Esophagus squamous epithelium (tissue), 5 donors: Measurements from ENCODE around the gene TICRR. TPM values are rescaled to one million over a fixed set of nuclear protein-coding genes. Genes with fewer than 3 reads are reported as not detected.

Experiments used
- DNase-seq: peaks from one replicate; lab custom pipeline; 2025; lab: John Stamatoyannopoulos, UW
- H3K27ac ChIP-seq, 4 donors: fragments of 200-600 bp; sonication (generic); one replicate each; pipeline ENCODE4 v1.5.1; 2016 to 2019; ENCODE audit warnings: mild to moderate bottlenecking in 1 of 4
- H3K27me3 ChIP-seq, 4 donors: fragments of 200-600 bp; sonication (generic); 1 replicate in 3 of 4; 2 replicates in 1 of 4; pipeline versions ENCODE4 v1.5.1 to v1.6.0; 2017 to 2021; ENCODE audit warnings: antibody characterized with exemption in 1 of 4
- H3K36me3 ChIP-seq, 3 donors: fragments of 200-600 bp; sonication (generic); one replicate each; pipeline ENCODE4 v1.5.1; 2016 to 2019
- H3K4me1 ChIP-seq, 3 donors: fragments of 200-600 bp; sonication (generic); one replicate each; pipeline ENCODE4 v1.5.1; 2017 to 2019
- H3K4me3 ChIP-seq, 4 donors: fragments of 200-600 bp; sonication (generic); 1 replicate in 3 of 4; 2 replicates in 1 of 4; pipeline ENCODE4 v1.5.1; 2016 to 2019; ENCODE audit warnings: mild to moderate bottlenecking in 2 of 4, moderate library complexity in 1 of 4
- H3K9me3 ChIP-seq, 3 donors: fragments of 200-600 bp; sonication (generic); one replicate each; pipeline ENCODE4 v1.5.1; 2016 to 2019
- POLR2A ChIP-seq, 4 donors: fragments of 450-650 bp; IDR thresholded peaks; one replicate each; pipeline ENCODE4 v1.6.1; 2017; ENCODE audit warnings: antibody characterized with exemption in 4 of 4, mild to moderate bottlenecking in 4 of 4, moderate library complexity in 3 of 4
- WGBS, 2 donors: methylation state at CpG; one replicate each; pipeline ENCODE4 v1.1.5; 2018; 5-methylcytosine and 5-hydroxymethylcytosine counted together
- intact Hi-C: fragments of 100-400 bp; cut with DNase I; formaldehyde crosslinking; loops from one replicate; pipeline ENCODE4 v1.15.0; 2022
- total RNA-seq, 4 donors: library from RNA; depleted of rRNA; stranded (reverse); fragments of >200 nt; gene quantifications; one replicate each; pipeline ENCODE4 v1.1.0, GENCODE V29; 2016
- TF ChIP-seq, protein P1 (sequence below), 6 experiments: fragments of 450-650 bp in 4 of 6; fragments of 200-600 bp in 2 of 6; sonication (generic) in 2 of 6; IDR thresholded peaks; one replicate each; pipeline ENCODE4 v1.5.1; 2016 to 2019; ENCODE audit warnings: antibody characterized with exemption in 6 of 6, mild to moderate bottlenecking in 4 of 6, moderate library complexity in 4 of 6
- donor health status: DM: yes; HTN: yes; CAD: no.

TICRR gene
- total RNA-seq, 4 donors from 2014 or later: 8.4 to 33.7 (median 10.1) TPM

DNA sequence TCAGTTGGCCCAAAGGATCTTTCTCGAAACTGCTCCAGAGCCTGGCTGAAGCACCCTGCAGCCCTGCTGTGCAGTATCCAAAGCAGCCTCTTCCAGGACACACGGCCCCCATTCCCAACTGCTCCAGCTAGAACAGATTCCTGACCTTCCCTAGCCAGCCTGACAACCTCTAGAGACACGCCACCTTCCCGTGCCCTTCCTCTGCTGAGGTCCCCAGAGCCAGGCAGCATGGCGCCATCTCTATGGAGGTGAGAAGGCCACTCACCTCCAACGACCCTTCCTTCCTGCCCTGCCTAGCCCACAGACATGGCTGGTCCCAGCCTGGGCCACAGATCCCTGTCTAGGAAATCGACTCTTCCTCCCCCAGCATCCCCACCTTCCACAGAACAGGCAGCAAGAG, 76.9 kb downstream of the TICRR start:
- H3K36me3 ChIP-seq: no peaks in the 10 kb centered on the region
- WGBS, 2 donors: 80 to 84% methylated on average over 4 to 6 of the region's 7 CpGs
- H3K27ac ChIP-seq: no peak overlapping the region
- no peak for TF ChIP-seq POLR2A (IDR thresholded peaks at IDR 0.05)
- TF ChIP-seq, protein P1, sequence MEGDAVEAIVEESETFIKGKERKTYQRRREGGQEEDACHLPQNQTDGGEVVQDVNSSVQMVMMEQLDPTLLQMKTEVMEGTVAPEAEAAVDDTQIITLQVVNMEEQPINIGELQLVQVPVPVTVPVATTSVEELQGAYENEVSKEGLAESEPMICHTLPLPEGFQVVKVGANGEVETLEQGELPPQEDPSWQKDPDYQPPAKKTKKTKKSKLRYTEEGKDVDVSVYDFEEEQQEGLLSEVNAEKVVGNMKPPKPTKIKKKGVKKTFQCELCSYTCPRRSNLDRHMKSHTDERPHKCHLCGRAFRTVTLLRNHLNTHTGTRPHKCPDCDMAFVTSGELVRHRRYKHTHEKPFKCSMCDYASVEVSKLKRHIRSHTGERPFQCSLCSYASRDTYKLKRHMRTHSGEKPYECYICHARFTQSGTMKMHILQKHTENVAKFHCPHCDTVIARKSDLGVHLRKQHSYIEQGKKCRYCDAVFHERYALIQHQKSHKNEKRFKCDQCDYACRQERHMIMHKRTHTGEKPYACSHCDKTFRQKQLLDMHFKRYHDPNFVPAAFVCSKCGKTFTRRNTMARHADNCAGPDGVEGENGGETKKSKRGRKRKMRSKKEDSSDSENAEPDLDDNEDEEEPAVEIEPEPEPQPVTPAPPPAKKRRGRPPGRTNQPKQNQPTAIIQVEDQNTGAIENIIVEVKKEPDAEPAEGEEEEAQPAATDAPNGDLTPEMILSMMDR (IDR thresholded peaks at IDR 0.05): no peak
- intact Hi-C loops: no loop called here
- no peaks in the 10 kb centered on the region for H3K9me3 ChIP-seq
- peaks cover 9 to 24% (median 9%) of the 10 kb centered on the region in 3 donors for H3K4me1 ChIP-seq
- peaks cover 0 to 35% (median 0%) of the 10 kb centered on the region in 4 donors for H3K27me3 ChIP-seq
- no peak for DNase-seq
- H3K4me3 ChIP-seq: no peak overlapping the region

DNA sequence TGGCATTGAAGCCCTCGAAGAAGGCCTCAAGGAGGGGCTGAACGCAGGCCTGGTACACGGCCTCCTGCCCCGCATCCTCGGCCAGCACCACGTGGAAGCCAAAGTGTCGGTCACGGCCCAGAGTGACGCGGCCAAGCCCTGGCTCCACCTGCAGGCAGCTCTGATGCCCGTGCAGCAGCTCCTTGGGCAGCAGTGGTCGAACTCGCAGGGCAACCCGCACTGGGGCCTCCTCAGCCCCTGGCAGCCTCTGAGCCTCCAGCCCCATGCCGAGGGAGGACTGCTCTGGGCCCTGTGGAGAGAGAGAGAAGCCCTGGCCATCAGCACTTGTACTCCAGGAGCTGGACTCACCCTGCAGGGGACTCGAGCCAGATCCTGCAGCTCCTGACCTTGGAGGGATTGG, 77.4 kb downstream of the TICRR start:
- Histone ChIP-seq H3K4me1 (peaks cover 9 to 20% (median 9%) of the 10 kb centered on the region in 3 donors), H3K4me3 (no peak overlapping the region), H3K36me3 (no peaks in the 10 kb centered on the region), H3K27me3 (peaks cover 0 to 31% (median 0%) of the 10 kb centered on the region in 4 donors), H3K27ac (no peak overlapping the region), H3K9me3 (no peaks in the 10 kb centered on the region)
- no peak for DNase-seq
- WGBS, 2 donors: 83% methylated on average over 1 to 3 of the region's 16 CpGs
- intact Hi-C loops: no loop called here
- TF ChIP-seq, protein P1 (IDR thresholded peaks at IDR 0.05): no peak
- no peak for TF ChIP-seq POLR2A (IDR thresholded peaks at IDR 0.05)

DNA sequence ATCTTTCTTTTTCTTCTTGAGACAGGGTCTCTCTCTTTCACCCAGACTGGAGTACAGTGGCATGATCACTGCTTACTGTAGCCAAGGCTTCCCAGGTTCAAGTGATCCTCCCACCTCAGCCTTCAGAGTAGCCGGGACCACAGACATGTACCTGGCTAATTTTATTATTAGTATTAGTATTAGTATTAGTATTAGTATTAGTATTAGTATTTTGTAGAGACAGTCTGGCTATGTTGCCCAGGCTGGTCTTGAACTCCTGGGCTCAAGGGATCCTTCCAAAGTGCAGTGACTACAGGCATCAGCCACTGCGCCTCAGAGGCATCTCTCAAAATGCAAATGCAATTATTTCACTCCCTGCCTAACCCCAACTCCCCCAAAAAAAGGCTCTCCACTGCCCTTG, 78.3 kb downstream of the TICRR start:
- Histone ChIP-seq H3K36me3 (no peaks in the 10 kb centered on the region), H3K4me3 (no peak overlapping the region), H3K9me3 (no peaks in the 10 kb centered on the region), H3K27ac (no peak overlapping the region), H3K27me3 (peaks cover 0 to 31% (median 0%) of the 10 kb centered on the region in 4 donors), H3K4me1 (peaks cover 9 to 20% (median 9%) of the 10 kb centered on the region in 3 donors)
- 82 to 93% methylated on average over 2 of the region's 2 CpGs for WGBS, 2 donors
- no peak for DNase-seq
- TF ChIP-seq POLR2A (IDR thresholded peaks at IDR 0.05): no peak
- TF ChIP-seq, protein P1 (IDR thresholded peaks at IDR 0.05): no peak
- intact Hi-C loops: no loop called here

DNA sequence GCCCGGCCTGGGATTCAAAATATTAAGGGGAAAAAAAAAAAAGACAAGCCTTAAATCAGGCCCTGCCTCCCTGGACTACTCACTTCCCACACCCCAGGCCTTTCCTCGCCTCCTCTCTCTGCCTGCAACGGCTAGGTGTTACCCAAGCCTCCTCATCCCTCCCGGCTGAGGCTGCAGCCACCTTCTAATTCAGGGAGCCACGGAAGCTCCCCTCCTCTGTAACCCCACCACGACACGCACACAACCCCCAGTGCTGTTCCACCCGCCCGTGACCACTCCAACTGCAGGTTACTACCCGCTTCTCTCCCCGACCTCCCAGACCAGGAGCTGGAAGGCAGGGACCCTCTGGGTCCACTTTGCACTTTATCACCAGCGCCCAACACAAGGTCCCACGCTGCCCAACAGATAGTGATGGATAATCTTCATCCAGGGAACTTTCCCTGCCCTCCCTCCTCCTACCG, 79.1 kb downstream of the TICRR start:
- Histone ChIP-seq H3K4me1 (peaks cover 9 to 20% (median 9%) of the 10 kb centered on the region in 3 donors), H3K36me3 (no peaks in the 10 kb centered on the region), H3K4me3 (peak overlapping the region; percentile 37 to 73 (median 62)), H3K9me3 (no peaks in the 10 kb centered on the region), H3K27ac (peak overlapping the region in 2 of 4 donors; percentile 57 to 66), H3K27me3 (peaks cover 0 to 31% (median 0%) of the 10 kb centered on the region in 4 donors)
- no peak for DNase-seq
- 33 to 45% methylated on average over 13 to 14 of the region's 14 CpGs for WGBS, 2 donors
- TF ChIP-seq POLR2A (IDR thresholded peaks at IDR 0.05): no peak
- TF ChIP-seq, protein P1 (IDR thresholded peaks at IDR 0.05): no peak
- intact Hi-C loops: no loop called here

DNA sequence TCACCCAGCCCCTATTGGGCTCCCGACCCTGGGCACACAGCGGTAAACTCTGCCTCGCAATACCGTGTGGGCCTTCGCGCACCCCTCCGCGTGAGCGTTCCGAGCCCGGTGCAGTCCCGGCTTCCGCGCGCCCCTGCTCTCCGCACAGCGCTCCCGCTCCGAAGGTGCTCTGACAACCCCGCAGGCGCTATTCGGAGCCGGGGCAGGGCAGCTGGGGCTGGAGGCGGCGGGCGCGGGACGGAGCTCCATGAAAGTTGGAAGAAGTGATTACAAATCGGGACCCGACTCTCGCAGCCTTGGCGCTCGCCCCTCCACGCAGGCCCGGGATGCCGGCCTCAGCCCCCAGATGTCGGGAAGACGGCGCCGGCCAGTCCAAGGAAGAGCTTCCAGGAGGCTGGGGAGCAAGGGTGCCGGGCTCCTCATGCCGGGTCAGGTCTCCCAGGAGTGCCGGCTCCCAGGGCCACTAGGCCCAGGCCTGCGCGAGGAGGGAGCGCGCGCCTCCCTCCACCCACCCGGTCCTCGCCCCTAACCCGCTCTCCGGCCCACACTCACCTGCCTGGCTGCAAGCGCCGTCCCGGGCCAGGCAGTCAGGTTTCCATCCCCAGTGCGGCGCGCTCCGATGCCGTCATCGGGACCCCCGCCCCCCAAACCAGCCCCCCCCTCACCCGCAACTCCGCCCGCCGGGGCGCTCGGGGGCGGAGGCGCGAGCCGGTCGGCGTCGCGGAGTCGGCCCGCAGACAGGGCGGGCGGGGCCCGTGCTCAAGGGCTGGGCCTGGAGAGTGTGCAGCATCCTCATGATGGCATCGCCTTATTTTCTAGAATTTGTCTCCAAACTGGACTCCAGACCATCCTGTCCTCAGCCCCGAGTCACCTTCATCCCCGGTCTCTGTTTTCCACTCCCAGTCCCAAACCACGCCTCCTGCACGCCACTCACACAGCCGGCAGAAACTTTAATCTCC, 79.9 kb downstream of the TICRR start, which contains the start of gene KIF7:
TSS of gene KIF7 (minus strand) at position 621 of the 959 bp plus-strand sequence. CDS start 2,537 bp downstream, outside the sequence.
- no peaks in the 10 kb centered on the region for H3K36me3 ChIP-seq
- TF ChIP-seq, protein P1 (IDR thresholded peaks at IDR 0.05): no peak
- TF ChIP-seq POLR2A (IDR thresholded peaks at IDR 0.05): no peak
- H3K9me3 ChIP-seq: no peaks in the 10 kb centered on the region
- H3K27ac ChIP-seq: peak within 1 kb of the TSS; percentile 42 to 76 (median 62)
- H3K27me3 ChIP-seq: peaks cover 0 to 31% (median 0%) of the 10 kb centered on the region in 4 donors
- peaks cover 9 to 20% (median 9%) of the 10 kb centered on the region in 3 donors for H3K4me1 ChIP-seq
- peak within 1 kb of the TSS; percentile 37 to 73 (median 62) for H3K4me3 ChIP-seq
- intact Hi-C loops: no loop called here
- 4 to 9% methylated on average over 15 to 16 of the region's 87 CpGs for WGBS, 2 donors
- no peak for DNase-seq
